Globus pallidus (tissue), 1 donor: ENCODE measurements around the gene LIN7A.
"Not testable (repeated sequence)": the region's sequence is repeated elsewhere in the genome, so short reads cannot be mapped to it uniquely, and the experiment has no call there.

ENCODE experiments used
- DNase-seq: peaks from one replicate; pipeline ENCODE4 v3.0.0-alpha.2; 2015; ENCODE audit warnings: low spot score

Gene LIN7A

DNA sequence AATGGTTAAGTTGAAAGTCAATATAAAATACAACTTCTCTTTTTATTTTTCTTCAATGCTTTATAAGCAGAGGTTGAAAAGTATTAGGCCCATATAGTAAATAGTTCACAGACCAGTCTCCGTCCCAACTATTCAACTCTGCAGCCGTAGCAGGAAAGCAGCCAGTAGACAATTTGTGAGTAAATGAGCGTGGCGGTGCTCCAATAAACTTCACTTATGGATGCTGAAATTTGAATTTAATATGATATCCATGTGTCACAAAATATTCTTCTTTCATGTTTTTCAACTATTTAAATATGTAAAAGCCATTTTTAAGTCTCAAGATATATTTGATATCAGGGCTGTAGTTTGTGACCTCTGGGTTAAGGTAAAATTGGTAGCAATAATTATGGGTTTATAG, 17.7 kb downstream of the LIN7A start:
- DNase-seq = no peak

DNA sequence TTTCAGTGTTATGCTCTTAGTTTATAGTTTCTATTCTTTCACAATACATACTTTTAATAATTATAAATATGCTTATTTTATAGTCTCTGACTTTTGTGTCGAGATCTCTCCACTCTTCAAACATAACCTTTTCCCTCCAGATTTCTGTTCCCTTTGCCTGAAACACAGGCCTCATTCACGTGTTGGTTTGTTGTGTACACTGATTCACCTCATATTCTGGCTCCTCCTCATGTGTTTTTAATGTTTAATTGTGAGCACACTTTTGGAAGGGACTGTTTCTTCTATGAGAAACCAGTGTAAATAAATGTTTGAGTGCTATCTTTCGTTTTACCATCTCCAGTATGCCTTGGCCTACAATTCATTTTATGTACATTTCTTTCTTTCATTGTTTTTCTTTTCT, 20.1 kb downstream of the LIN7A start:
- no peak for DNase-seq

DNA sequence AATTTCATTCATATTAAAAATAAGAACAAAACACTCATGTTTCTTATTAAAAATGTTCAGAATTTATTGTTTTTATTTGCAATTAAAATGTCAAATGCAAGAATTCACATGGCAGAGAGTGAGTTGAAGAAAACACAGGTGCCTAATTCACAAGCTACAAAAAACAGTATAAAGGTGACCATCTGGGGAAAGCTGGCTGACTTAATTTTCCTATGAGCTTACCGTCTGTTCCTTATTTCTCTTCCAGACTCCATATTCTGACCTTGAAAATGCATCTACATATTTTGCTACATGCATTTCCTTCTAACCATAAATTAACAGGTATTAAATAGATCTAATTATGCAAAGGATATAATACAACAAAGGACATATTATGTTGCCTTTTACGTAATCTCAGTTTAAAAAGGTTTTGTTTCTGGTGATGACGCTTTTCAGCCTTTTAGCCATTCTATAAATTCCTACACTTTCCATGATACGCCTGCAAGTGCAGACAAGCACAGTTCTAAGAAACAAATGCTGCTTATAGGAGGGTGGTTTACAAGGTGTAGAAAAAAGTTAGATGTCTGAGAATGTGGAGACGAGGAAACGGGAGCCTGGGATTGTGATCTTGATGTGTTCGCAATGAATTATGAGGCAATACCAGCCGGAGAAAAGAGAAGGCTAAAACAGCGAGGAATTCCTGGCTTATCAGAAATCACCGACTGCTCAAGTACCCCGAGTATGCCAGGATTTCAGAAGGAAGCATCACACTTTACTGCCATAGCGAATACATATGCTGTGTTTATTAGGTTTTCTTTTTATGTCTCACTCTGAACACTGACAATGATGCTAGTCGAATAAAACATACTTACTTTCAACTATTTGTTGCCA, 24.6 kb downstream of the LIN7A start:
- DNase-seq = no peak

DNA sequence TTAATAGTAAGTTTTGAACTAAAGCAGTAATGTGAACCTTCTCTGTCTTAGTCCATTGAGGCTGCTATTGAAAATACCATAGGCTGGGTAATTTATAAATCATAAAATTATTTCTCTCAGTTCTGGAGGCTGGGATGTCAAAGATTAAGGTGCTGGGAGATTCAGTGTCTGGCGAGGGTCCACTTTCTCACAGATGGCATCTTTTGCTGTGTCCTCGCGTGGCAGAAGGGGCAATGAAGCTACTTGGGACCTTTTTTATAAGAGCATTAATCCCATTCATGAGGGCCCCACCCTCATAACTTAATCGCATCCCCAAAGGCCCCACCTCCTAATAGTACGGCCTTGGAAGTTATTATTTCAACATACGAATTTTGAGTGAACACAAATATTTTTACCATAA, 28.4 kb downstream of the LIN7A start:
- DNase-seq = no peak

DNA sequence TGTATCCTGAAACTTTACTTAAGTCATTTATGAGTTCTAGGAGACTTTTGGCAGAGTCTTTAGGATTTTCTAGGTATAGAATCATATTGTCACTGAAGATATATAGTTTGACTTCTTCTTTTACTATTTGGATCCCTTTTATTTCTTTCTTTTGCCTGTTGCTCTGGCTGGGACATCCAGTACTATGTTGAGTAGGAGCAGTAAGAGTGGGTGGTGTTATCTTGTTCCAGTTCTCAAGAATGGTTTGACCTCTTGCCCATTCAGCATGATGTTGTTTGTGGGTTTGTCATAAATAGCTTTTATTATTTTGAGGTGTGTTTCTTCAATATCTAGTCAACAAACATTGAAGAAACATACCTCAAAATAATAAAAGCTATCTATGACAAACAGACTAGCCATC, 35.0 kb downstream of the LIN7A start:
- DNase-seq = no peak

DNA sequence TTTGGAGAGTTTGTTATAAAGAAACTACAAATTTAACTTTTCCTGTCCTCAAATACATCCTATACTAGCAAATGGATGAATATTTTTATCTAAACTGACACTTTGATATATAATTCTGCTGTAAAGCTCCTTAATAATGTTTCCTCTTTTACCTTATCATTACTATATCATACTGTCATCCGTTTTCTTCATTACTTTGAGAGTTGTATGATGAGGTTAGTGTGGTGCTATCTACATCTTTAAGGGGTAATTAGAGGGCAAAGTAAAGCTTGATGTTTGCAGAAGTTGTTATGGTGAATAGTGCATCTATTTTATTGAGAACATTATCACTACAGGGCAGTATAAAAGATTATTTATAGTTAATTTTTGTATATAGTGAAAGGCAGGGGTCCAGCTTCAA, 36.1 kb downstream of the LIN7A start:
- DNase-seq = no peak

DNA sequence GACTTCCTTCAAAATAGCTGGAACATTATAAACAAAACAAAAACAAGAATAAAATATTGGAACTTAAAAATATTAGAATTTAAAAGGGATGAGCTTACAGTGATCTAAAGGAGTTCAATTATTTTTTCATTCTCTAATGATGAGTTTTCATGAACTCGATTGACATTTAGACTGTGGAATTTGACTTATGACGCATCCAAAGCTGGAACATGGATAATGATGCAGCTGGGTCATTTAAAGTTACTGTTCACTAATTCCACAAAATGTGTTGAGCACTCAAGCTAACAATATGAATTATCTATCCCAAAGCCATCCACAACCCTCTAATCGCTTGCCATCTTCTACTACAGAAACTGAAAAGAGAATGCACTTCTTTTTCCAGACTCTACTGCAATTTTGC, 42.5 kb downstream of the LIN7A start:
- no peak for DNase-seq

DNA sequence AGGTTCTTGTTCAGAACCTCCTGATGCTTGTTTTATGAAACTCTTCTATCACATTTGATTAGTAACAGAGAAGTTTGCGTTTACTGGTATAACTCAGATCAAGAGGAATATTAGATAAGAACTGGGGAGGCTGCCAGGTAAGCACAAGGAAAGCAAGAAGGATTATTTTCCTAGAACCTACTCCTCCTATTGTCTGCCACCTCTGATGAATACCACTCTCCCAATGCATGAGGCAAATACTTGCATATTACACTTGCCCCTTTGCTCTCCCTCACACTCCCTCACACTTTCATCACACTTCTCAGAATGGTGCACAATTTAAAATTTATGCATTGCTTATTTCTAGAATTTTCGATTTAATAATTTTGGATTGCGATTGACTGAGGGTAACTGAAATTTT, 43.6 kb downstream of the LIN7A start:
- DNase-seq = no peak

DNA sequence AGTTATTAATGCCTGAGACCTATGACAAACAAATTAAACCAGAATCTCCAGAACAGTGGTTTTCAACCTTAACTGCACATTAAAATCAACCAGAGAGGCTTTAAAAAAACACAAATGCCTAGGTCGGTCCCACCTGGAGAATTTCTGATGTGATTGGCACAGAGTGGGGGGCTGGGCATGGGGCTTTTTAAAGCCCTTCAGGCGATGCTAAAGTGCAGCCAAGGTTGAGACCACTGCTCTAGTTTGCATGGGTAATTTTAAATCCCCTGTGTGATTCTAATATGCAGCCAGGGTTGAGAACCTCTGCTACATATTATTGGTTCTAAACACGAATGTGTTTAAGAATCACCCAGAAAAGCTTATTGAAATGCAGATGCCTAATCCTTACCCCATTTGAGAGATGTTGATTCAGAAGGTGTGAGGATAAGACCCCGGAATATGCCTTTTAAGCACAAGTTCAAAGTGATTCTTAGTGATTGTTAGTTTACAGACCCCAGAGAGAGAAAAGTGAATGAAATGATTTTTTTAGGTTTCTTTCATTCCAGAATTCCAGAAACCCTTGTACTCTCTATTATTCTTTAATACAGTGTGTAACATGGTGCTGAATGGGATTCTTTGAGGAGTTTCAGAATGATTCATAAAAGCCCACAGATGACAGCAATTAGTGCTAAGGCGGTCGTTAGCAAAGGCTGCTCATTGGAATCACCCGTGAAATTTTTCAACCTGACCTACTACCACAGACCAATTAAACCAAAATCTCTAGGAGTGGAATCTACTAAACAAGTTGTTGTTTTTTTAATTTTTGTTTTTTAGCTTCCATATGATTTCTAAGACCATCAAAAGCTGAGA, 44.9 kb downstream of the LIN7A start:
- no peak for DNase-seq

DNA sequence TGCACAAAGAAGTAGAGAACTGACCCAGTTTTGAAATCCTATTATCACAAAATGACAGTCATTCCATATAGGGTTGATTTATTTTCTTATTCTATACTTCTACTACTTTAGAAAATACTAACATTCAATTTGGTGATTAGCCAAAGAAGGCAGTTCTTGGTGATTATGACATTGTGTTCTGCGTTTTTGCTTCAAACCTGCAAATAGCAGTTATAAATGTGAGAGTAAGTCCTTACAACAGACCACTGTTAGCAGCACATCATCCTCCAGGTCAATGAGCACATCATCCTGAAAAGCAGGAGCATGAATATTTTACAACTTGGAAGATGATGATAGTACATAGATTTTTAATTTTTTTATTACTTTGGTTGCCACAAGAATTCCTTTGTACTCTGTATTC, 53.1 kb downstream of the LIN7A start:
- no peak for DNase-seq

DNA sequence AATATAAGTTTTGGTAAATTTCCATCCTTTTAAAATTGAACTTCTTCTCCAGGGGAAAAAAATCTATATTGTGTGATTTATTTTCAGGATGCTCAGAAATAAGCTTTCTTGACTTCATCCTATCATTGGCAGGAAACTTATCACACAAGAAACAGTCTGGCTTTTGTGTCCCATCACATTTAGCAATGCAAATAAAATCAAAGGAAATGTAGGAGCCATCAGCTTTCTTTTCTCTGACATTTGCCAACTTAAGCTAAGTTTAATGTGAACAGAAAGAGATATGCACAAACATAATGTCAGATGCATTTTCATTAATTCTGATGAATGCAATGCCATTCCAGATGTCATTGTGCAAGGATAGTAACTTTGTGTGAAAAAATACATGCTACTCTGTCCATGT, 56.6 kb downstream of the LIN7A start:
- DNase-seq = no peak

DNA sequence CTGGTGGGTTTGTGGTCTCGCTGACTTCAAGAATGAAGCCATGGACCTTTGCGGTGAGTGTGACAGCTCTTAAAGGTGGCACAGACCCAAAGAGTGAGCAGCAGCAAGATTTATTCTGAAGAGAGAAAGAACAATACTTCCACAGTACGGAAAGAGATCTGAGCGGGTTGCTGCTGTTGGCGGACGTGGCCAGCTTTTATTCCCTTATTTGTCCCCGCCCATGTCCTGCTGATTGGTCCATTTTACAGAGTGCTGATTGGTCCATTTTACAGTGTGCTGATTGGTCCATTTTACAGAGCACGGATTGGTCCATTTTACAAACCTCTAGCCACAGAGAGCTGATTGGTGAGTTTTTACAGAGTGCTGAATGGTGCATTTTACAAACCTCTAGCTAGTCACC, 59.3 kb downstream of the LIN7A start:
- DNase-seq = not testable (repeated sequence)

DNA sequence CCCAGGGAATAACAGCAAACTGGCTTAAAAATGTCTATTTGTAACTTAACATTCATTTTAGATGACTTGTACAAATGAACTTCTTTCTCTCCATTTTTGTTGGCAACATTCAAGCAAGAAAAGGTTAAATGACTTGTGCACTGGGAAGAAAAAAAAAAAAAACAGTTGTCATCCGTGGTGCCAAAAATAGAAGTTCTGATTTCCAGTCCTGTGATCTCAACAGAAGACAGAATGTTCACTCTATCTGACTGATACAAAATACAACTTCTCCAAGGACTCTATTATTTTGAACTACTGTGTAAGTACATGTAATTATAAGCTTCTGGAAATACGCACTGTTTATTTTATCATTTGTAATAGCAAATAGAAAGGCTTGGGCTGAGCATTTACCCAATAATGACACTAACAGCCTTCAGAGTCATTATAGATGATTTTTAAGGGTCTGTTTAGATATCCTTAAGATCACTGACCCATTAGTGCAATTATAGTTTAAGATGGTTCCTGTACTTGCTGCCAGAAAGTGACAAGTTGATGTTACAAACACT, 59.9 kb downstream of the LIN7A start:
- DNase-seq = no peak

DNA sequence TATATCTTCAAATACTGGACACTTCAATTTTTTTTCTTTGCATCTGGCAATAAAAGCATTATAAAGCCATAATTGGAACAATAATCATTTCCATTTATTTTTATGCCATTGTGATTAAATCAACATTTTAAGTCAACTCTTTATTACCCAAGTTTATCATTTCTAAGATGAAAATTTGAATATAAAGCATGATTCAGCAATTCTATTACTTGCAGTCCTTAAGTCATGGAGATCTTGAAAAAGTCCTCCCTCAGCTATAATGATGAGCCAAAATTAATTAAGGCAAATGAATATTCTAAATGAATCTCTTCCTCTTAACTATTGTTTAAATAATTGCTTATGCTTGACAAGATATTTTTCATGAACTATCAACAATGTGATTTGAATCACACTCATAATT, 65.7 kb downstream of the LIN7A start:
- no peak for DNase-seq

DNA sequence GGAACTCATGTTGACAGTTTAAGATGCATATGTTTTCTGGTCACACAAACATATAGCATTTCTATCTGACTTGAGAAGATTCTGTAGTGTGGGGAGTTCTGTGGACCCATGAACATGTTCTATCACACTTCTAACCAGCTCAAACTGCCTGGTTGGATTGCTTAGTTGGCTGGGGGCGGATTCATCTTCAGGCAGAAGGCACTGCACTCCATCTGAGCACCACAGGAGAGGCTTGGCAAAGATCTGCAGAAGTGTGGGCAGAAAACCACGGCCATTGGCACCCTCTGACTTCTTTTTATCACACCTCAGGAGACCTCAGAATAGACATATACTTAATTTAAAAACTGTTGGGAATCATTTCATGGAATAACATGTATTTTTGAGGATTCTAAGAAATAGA, 68.5 kb downstream of the LIN7A start:
- no peak for DNase-seq

DNA sequence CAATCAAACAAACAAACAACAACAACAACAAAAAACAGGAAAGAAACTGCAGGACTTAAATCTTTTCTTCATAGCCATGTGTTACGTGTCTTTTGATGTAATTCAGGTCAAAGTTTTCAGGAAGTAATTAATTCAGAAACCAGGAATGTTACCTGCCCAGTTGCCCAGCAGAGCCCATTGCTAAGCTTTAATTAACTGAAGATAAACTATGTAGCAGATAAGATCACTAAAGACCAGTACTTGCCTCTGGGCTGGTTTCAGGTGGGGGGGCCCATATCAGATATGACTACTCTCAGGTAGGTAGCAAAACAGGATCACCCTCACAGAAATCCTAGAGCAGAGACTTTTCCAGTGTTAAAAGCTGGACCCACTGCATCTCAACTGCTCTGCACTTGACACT, 69.2 kb downstream of the LIN7A start:
- no peak for DNase-seq

DNA sequence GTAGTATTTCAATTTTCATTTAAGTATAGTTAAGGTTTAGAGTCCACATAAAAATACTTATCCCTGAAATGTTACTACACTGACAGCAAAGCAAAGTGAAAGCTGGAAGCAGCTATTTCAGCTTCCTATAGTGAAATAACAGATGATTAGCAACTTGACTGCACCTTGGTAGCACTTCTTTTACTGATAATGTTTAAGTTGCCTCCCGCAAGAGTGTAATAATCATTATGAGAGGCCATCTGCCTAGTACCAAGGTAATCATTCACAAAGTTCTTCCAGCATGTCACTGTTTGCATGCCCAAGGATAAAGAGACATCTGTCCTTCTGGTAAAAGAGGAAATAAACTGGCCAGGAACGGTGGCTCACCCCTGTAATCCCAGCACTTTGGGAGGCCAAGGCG, 69.8 kb downstream of the LIN7A start:
- DNase-seq = no peak

DNA sequence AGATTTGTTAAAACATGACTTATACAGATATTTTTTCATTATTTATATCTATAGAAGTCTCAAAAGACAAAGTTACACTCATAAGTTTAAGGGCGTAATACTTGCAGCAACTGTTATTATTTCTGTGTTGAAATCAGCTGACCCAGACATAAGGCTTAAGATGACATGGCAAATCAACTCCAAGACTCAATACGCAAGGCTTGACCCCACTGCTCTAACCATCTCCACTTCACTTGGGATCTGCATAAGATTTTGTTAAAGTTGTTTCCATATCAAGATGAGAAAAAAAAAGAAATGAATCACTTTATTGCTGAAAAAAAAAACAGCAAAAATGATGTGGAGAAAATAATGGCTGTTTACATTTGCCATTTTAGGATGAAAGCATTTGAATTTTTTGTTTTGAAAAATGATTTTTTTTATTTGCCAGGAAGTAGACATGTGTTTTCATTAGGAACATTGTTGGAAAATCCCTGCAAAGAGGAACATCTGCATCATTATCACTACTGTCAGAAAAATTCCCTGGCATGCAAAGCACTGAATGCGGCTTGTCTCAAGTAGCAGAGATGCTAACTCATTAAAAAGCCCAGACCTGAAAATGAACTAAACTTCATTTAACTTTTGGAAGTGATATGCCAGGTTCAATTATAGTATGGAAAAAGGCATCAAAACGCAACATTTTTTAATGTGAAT, 73.5 kb downstream of the LIN7A start:
- DNase-seq = no peak

DNA sequence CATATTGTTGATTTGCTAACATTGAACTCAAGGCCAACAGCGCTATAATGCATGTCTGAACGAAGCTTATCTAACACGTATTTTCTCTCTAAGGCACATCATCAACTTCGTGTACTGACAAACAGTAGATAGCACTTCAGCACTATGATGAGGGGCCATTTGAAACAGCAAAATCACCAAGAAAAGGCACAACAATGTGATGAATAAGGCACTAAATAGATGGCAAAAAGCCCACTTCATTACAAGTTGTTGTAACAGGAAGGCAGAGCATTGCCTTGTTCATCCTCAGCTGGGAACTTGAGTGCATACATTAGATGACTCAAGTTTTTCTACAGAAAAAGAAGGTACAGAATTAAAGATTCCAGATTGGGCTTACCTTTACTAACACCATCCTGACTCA, 75.2 kb downstream of the LIN7A start:
- DNase-seq = no peak

DNA sequence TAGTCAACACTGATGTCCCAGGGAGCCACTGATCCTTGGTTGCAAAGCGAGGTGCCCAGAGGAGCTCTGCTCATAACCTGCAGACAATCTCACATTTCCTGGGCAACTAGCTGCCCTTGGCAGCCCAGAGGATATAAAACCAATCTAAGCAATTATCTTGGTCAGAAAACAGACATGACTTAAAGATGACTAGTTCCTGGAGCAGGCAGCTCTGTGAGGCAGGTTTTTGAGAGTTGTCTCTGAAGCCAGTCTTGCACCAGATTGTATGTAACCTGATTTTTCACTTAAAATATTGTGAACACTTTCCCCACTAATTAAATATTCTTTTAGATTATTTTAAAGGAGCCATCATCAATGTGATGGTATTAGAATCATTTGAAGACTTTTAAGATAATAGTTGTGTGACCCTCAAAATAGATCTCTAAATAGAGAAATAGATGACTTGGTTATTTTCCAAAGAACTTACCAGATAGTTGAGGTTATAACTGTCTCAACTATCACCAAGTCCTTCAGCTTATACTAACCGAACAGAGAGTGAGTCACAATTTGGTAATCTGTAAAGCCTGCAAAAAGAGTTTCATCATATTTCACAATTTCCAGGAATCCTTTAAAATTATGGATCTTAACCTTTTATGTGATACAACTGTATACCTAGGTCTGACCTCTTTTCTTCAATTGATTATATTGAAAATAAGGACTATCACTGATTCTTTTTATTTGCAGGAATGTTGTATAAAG, 75.9 kb downstream of the LIN7A start:
- DNase-seq = no peak

DNA sequence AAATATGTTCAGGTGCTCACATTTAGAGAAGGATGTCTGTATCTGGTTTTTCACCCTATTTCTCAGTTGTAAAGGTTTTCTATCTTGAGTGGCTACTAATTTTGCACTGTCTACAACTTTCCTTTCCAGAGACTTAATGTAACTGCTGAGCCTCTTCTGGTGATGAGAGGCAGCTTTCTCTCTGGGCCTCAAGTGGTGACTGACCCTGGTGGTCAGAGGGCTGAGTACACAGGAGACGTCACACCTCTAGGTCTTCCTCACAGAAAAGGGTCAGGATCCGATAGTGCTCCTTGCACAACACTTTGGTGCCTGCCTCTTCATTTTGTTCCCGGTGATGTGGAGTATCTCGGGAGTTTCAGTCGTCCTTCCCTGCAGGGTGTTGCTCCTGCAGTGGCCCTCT, 76.8 kb downstream of the LIN7A start:
- no peak for DNase-seq

DNA sequence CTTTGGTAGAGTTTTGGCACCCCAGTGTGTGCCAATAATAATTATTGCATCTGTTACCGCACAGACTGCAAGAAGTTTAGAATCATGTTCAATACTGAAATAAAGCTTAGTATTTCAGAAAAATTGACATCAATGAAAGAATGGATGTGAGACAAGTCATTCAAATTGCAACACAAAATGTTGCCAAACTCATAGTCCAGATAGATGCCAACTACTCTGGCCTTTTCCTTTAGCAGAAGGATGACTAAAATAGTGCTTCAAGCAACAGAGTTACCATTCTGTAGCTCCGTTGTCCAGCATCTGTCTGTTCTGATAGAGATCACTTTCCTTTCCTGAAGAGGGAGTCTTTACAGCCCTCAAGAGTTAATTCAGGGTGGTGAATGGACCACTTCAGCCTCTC, 77.5 kb downstream of the LIN7A start:
- no peak for DNase-seq
